Activated naive CD8-positive, alpha-beta T cell treated with anti-CD3 and anti-CD28 coated beads, Interleukin-2, amount 50 U/mL, for 16 hours (primary cell): ENCODE results near the gene NAV2.
"Not testable (repeated sequence)": the region's sequence is repeated elsewhere in the genome, so short reads cannot be mapped to it uniquely, and the experiment has no call there.

Experiments used
- DNase-seq: peaks from one replicate; pipeline ENCODE4 v3.0.0-alpha.2; 2020; ENCODE audit warnings: low read depth, low spot score

Gene NAV2

DNA sequence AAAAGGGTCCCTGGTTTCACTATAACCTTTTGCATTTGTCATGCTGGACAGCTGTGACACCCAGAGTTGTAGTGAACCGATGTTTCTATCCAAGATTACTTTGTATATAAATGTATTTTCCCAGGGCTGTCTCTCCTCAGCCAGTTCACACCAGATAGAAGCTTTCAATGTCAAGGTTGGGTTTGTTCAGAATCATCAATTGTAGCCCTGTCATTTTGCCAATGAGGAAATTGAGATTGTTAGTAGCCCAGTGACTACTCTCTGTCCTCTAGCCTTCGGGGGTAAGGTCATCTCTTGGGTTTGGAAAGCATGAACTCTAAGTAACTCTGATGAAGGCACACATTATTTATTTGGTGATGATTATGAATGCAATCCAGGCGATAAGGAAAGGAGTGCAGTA, 282.0 kb downstream of the NAV2 start:
- DNase-seq, result no peak

DNA sequence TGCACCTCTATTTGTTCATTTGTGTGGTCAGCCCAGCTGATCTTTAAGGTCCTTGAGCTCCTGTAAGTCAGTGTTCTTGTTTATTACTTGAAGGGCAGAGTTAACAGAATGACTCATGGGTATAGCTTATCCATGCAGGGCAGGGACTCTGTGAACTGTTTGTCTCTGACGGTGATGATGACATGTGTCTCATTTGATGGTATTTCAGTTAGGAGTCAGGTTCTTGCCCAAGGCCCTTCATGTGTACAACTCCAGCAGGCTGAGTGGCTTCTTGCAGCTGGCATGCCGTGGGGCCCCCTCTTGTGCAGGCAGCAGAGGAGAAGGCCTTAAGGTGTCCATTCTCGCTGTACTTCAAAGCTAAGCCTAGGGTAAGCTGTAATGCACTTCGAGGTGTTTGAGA, 282.5 kb downstream of the NAV2 start:
- no peak for DNase-seq

DNA sequence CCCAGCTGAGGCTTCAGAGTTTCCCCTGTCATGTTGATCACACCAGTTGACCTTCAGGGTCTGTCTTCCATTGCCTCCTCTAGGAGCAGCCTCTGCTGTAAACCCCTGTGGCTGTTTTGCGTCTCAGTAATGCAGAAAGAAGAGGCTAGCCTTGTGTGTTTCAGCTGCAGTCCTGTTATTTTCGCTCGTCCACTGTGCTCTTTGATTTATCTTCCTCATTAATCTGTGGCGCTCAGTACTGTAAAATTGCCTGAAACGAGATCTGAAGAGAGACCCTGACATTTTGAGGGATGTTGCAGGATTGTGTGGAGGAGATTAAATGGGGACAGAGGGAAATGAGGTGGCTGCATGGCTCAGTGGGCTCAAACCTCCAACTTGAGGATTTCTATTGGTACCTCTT, 283.9 kb downstream of the NAV2 start:
- DNase-seq, result no peak

DNA sequence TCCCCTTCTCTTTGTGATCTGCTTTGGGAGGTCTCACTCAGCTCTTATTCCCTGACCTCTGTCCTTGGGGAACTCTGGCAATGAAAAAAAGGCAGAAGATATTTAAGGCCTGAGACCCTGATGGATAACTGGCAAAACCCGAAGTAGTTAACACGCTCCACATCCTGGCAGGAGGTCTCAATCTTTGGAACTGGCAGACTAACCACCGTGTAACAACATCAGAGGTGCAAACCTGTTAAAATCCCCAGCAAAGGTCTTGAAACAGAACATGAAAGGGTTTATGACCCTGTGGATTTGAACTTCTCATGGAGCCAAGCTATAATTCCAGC, 287.3 kb downstream of the NAV2 start:
- DNase-seq, result no peak

DNA sequence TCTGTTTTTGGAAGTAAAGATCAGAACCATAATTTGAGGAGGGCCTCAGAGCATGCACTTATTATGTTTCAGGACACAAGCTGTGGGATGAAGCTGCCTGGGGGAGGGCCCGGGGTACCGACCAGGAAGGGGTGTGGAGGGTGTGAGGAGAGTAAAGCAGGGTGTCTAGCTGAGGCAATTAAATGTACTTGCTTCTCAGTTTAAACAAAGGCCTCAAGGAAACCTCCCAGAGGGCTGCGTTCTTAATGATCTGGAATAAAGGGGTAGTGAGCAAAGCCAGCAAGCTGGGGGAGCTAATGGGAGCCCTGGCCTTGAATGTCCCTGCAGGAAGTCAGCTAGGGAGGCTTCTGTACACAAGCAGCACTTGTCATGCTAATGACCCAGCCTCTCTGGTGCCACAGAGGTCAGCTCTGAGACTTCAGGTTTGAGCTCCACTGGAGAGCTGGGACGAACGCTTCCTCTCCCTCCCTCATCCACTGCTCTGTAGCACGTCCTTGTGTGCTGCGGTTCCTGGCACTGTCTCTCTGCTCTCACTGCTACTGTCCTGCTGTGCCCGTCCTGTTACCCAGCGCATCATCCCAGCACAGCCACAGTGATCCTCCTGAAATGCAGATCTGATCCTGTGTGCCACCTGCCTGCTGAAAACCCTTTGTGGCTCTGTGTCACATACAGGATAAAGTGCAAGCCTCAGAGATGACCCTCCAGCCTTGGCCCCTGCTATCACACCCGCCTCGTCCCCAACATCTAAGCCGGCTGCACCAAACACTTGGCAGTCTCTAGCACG, 287.9 kb downstream of the NAV2 start:
- no peak for DNase-seq

DNA sequence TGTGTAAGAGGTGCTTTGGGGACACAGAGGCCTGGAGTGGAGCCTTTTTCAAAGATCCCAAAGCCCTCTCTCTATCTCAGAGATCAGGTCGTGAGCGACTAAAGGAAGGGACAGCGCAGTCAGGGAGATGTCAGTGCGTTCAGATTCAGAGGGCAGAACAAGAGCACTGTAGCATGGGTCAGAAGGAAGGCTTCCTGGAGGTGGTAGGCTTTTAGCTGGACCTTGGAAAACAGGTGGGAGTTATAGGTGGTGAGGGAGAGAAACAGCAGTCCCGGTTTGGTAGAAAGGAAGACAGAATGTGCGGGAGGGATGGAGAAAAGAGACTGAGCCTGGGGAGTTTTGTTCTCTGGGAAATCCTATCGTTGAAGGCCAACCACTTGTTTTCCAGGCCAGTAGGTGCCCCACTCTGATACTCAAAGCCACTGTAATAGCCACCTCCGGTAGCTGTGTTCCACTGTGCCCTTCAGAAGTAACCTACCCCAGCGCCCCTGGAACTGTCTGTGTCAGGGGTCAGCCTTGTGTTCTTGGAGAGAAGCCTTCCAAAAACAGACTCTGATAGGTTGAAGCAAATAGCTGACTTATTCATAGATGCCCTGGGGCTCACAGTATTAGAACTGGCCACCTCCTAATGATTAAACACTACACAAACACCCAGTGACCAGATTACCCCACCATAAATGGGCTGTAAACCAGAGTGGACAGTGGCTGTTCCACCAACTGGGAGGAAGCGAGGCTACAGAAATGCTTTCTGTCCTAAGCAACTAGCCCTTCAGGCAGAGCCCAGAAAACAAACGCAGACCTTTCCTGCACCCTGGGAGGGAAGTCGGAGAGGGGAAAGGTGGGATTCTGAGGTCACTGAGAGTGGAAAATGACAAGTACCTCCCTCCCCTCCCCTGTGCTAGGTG, 289.9 kb downstream of the NAV2 start:
- DNase-seq, result no peak

DNA sequence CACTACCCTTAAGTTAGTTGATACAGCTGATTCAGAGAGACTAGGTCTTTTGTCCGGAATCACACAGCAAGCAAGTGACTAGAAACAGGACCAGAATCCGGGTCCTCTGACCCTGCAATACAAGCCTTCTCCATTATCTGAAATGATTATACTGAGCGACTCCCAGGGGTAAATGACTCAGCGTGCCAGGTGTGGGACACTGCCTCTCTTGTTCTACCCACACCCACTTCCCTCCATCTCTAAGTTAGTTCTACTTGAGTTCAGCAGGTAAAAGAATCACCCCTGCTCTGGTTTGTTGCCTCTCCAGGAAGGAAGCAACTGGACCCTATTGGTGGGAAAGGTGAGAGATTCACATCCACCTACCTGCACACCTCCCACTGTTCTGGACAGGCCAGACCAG, 290.7 kb downstream of the NAV2 start:
- no peak for DNase-seq

DNA sequence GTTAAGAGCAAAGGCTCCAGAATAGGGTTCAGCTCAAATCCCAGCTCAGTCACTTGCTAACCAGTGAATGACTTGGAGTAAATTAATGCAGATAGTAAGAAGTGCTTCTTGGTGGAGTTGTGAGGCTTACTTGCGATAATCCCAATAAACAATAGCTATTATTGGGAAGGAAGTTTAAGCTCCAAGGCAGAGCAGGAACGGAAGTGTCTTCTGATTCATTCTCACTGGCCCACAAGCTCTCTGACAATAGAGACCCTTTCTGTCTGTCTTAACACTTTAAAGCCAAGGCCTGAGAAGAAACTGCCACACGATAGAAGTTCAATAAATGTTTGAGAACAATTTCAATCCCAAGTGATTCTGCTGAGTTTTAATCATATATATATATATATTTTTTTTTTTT, 292.2 kb downstream of the NAV2 start:
- no peak for DNase-seq

DNA sequence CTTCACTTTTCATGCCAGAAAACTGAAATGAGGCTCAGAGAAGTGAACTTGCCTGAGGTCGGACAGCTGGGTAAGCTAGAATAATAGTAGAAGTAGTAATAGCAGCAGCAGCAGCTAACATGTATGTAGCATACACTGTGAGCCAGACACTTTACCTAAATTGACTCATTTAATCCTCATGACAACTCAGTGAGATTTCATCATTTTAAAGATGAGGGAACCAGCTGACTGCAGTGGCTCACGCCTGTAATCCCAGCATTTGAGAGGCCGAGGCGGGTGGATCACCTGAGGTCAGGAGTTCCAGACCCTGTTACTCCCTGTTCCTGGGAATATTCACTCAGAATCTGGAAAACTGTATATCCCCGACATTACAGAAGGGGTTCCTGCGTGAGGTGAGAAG, 293.1 kb downstream of the NAV2 start:
- no peak for DNase-seq

DNA sequence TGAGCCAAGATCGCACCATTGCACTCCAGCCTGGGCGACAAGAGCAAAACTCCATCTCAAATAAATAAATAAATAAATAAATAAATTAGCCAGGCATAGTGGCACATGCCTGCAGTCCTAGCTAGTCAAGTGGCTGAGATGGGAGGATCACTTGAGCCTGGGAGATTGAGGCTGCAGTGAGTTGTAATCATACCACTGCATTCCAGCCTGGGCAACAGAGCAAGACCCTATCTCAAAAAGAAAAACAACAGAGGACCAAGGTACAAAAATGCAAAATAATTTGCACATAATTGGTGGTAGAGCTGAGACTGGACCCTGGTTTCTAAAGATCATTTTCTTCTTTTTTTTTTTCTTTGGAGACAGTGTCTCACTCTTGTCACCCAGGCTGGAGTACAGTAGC, 294.0 kb downstream of the NAV2 start:
- DNase-seq, result not testable (repeated sequence)

DNA sequence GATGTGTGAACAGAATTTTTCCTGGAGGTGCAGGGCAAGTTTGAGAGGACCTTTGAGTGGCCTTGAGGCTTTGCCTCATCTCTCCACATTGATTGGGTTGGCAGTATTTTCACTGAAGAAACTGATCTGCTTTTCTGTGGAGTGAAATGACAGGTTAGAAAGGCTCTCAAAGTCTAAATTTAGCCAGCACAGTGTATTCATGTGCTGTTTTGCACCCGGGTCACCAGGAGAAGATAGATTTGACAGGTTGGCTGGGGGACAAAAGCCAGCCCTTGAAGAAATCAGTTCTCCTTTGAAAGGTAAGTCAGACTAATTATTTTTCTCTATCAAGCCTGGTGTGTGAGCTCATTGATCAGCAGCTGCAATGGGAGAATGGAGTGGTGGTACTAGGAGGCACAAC, 294.7 kb downstream of the NAV2 start:
- no peak for DNase-seq

DNA sequence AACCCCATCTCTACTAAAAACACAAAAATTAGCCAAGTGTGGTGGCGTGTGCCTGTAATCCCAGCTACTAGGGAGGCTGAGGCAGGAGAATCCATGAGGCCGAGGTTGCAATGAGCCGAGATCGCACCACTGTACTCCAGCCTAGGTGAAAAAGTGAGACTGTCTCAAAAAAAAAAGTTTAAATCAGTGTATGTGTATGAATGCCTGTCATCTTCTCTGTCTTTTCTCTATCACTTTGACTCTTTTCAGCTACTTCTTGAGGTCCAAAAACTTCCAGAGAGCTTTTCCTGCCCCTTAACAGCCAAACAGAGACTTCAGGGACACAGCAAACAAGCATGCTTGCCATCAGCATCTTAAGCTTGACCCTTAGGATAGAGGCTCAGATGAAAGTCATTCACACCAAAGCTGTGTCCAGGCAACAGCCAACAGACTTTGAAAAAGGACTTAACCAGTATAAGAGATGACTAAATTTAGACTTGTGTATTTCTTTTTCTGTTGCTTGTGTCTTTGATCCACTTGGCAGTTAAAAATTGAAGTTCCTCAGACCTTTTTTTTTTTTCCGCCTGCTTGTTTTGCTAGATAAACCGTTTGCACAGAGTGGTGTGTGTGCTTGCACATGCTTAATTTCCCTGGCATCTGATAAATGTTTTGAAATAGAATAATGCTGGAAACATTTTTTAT, 295.7 kb downstream of the NAV2 start:
- no peak for DNase-seq

DNA sequence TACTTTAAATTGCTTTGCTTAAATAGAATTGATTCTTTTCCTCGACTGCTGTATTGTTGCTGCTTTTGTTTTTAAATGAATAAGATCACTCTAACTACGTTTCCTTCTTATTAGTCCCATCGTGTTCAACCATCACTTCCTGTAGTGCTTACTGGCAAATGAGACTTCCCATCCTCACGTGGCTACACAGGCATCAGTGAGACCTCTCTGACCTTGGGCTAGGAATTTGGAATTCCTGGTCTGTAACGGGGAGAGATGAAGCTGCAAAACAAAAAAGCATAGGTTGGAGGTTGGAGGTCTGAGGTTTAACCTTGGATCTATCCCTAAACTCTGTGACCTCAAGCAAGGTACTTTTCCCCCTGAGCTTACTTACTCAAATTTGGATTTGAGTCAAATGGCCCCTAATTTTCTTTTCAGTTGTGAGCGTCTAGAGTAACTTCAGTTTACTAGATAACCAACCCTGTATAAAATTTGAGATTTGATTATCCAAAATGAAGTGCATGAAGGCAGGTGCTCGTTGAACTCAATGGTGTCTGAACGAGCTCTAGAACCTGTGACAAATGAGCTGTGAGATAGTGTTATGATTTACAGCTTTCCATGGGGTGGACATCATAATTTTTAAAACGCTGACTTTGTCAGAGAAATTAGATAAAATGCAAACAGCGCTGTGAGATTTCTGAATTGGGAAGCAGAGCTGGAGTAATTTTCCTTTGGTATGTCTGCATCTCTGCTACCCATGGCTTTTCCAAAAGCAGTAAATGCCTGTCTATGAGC, 296.4 kb downstream of the NAV2 start:
- DNase-seq, result no peak

DNA sequence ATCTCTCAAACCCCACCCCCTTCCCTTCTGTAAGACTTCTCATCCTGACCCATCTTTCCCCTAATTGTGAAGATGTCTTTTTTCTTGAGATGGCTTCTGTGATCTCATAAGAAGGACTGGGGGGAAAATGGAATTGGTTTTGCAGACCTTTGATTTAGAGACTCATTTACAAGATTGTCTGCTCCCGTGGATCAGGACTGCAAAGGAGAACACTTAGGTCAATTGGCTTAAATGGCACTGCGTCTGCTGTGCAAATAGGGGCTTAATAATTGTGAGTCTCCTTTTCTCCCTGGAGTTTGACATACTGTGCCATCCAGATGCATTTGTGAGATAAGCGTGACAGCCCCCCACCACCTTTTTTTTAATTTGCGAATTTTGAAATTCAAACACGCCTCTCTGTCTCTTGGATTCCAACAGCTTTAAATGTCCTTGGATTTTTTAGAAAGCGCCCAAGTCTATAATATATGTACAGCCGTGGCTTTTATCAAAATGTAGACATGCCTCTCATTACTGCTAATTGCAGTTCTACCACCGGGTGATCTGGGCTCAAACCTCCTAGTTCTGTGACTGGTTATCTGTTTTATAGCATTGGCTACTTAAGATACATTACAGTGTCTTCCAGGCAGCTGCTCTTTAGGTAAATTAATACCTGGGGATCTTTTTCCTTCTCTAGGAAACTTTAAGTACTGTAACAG, 297.7 kb downstream of the NAV2 start:
- DNase-seq, result no peak

DNA sequence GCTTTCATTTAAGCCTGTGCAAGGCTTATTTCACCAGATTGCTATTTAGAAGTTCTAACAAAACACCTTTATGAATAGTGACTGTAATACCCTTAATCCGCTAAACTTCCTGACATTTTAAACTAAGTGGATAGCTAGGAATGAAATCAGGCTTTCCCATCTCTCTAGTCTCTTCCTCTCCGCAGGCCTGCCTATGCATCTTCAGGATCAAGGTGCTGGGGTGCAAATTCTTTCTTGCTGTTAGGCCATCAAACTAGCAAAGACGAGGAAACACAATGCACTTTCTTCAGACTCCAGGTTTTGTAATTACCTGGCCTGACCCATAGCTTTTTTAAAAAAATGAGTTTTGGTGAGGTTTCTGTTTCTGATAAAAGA, 298.2 kb downstream of the NAV2 start:
- DNase-seq, result no peak

DNA sequence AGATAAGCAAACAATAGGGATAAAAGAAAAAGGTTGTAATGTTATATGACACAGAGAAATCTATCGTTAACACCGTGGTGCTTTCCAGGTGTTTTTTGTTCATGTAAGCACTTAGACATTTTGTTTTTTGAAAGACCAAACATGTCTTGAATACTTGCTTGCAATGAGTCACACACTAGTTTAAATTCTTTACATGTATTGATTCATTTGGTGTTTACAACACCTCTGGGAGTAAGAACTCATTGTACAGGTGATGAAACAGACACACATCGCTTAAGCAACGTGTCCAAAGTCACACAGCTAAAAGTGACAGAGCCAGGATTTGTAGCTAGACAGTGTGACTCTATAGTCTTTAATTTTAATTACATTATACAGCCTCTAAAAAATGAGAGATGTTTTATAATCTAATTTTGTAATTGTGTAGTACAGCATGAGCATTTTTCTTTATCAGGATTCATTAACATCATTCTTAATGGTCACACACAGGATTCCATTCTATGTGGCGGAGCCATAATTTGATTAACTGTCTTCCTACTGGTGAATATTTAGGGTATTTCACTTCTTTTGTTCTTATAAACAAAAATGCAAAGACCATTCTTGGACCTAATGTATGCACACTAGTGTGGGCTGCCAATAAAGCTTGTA, 298.8 kb downstream of the NAV2 start:
- DNase-seq, result no peak

DNA sequence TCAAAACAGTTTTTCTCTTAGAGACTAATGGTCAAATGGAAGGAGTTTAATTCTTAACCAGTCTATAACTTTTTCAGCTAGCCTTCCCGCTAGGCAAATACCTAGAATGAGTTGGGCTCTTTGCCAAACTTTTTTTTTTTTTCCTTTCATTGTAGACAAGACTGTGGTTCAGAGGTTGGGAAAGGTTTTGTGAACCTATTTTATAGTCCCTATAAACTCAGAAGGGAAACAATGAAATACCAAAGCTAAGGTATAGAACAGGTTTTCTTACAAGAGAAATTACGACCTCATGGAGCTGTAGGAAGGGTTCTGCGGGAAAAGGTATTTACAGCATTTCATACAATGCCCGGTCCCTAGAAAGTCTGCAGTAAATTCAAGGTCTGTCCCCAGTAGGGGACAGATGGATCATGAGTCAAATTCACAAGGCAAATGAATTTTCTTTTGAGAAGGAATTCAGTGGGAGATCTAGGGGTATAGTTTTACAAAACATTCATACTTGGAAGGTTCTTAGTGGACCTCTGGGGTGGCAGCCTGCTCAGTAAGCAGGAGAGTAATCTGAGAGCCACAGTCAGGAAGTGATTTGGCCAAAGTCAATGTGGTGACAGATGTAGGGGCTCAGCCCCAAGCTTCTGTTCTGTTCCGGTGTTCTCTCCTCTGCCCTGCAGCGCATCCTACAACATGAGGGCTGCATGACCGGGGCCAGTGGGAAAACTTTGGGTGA, 300.9 kb downstream of the NAV2 start:
- no peak for DNase-seq

DNA sequence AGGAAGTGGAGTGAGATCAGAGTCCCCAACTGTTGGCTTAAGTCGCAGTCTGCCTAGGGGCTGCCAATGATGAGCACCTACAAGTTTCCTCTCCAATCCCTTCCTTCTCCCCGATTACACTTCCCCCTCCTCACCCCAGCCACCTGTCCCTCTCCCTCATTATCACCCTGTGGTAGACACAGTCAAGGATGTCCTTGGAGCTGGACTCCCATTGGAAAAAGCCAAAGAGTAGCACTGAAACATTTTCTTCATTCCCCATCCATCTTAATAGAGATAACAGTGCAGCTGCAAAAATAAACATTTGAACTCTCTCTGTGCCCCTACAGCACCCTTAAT, 301.4 kb downstream of the NAV2 start:
- no peak for DNase-seq

DNA sequence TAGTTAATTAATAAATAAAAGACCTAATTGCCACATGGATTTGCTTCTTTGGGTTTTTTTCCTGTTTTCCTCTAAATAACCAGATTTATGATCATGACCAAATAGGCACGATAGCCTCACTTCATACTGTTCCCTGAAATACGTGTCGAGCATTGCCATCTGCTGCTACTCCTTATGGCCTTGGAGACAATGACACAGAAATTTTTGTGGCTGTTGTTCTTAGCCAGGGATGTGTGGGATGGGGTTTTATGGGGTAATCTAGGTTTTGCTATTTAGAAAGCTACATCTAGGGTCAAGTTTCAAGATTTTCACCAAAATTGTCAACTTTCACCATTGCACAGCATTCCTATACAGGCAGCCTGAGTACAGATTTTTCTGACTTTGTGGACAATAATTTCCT, 302.5 kb downstream of the NAV2 start:
- no peak for DNase-seq
